ENCODE data around the gene TMEM176A. TPM values are rescaled to one million over a fixed set of nuclear protein-coding genes. Genes with fewer than 3 reads are reported as not detected.

The TMEM176A gene
- total and polyA plus RNA-seq, 2 of the 8 experiments (the other 6 are each of a cell fraction or from before 2014, with no cell fraction given): 1.3 to 1.5 TPM

GRCh38 chr7:150787321-150788281 is 13.0 kb upstream of the TMEM176A start (continued):
- peak; percentile 38 to 65 (median 45); a peak in 3 of 4 replicates for TF ChIP-seq CTCF (IDR thresholded peaks at IDR 0.05; ENCODE audit: control extremely low read depth in 1 of 3, insufficient read depth in 1 of 3, low read depth in 1 of 3, low read length in 3 of 3)
- no peak for TF ChIP-seq CREB1 (IDR thresholded peaks at IDR 0.05)
- no peak for TF ChIP-seq YY1 (IDR thresholded peaks at IDR 0.05; ENCODE audit: low read depth, low read length)
- no peak for TF ChIP-seq TCF12 (IDR thresholded peaks at IDR 0.05; ENCODE audit: low read depth, low read length)
- no peak for TF ChIP-seq ZNF274 (IDR thresholded peaks at IDR 0.05; ENCODE audit: borderline replicate concordance, extremely low read depth, low read length)
- no peak for TF ChIP-seq RNF2 (IDR thresholded peaks at IDR 0.05; ENCODE audit: borderline replicate concordance, low read depth, low read length, missing control alignments, poor library complexity, severe bottlenecking)
- TF ChIP-seq RFX5 (IDR thresholded peaks at IDR 0.05; ENCODE audit: borderline replicate concordance, low read depth, low read length): no peak
